ENCODE data around the gene RAD51B.

DNA sequence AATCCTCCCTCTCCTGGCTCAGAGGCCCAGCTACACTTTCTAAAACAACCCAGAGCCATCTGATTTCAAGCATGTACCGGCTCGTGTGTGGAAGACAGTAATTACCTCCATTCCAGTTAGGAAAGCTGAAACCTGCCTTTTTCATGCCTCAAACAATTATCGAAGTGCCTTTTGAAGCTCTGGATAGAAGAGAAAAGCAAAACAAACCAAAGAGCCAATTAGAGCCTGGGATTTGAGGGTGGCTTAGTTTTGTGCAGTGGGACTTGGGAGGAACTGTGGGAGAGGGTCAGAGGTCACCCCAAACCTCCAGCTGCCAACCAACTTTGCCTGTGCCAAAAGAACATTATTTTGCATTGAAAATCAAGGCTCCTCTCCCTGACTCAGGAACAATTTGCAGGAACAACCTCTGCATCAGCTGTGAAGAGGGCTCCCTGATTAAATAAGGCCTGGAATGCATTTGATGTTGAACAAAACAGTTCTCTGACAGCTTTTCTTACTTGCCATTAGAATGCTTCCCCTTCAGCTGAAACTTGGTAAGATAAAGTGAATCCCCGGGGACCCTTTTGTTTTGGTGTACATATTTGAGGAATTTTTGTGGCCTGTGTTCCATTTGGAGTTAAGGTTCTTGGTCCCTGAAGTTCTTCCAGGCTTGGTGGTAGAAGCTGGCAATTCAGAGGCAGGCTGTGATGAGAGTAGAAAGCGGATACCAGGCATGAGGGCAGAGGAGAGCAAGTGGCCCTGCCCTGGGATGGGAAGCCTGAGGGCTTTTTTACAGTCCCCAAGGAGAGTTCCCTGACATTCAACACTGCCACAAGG, 703.1 kb downstream of the RAD51B start:
- TF ChIP-seq CTCF (conservative IDR thresholded peaks at IDR 0.05; ENCODE audit: low read depth, low read length), result no peak
- TF ChIP-seq EZH2 (IDR thresholded peaks at IDR 0.05; ENCODE audit: borderline replicate concordance, low read depth, low read length, poor library complexity, severe bottlenecking), result no peak

Measured in A673 (cell line).